HG03442 (cell line): ENCODE data around the gene FARP1.

Source experiments
- ATAC-seq: cut with Tn5 transposase; IDR thresholded peaks from one replicate; pipeline ENCODE4 v1.9.1; 2021; ENCODE audit warnings: mild to moderate bottlenecking, moderate library complexity; ENCODE audit not compliant: unreplicated experiment

Gene FARP1

GRCh38 chr13:98198683-98199082 lies 55.8 kb downstream of the FARP1 start:
- no peak for ATAC-seq

GRCh38 chr13:98199480-98199879 lies 56.6 kb downstream of the FARP1 start:
- ATAC-seq: no peak

- no peak for ATAC-seq
Observed at GRCh38 chr13:98200211-98200878, 57.5 kb downstream of the FARP1 start.

GRCh38 chr13:98201189-98201588 lies 58.3 kb downstream of the FARP1 start:
- no peak for ATAC-seq

- ATAC-seq: no peak
Observed at GRCh38 chr13:98201984-98202383, 59.1 kb downstream of the FARP1 start.

- ATAC-seq: no peak
Observed at GRCh38 chr13:98203646-98204326, 60.9 kb downstream of the FARP1 start.

- ATAC-seq: no peak
Observed at GRCh38 chr13:98204546-98204945, 61.7 kb downstream of the FARP1 start.

GRCh38 chr13:98206946-98207345 lies 64.1 kb downstream of the FARP1 start:
- ATAC-seq: no peak

GRCh38 chr13:98207416-98207815 lies 64.5 kb downstream of the FARP1 start:
- no peak for ATAC-seq

GRCh38 chr13:98208606-98209005 lies 65.7 kb downstream of the FARP1 start:
- ATAC-seq: no peak

GRCh38 chr13:98212763-98213162 lies 69.9 kb downstream of the FARP1 start:
- no peak for ATAC-seq

- no peak for ATAC-seq
Observed at GRCh38 chr13:98213354-98213753, 70.5 kb downstream of the FARP1 start.

GRCh38 chr13:98214008-98214643 lies 71.2 kb downstream of the FARP1 start:
- ATAC-seq: no peak

- ATAC-seq: no peak
Observed at GRCh38 chr13:98214707-98215106, 71.8 kb downstream of the FARP1 start.

GRCh38 chr13:98215508-98215907 lies 72.6 kb downstream of the FARP1 start:
- ATAC-seq: no peak

- no peak for ATAC-seq
Observed at GRCh38 chr13:98216135-98216565, 73.3 kb downstream of the FARP1 start.

GRCh38 chr13:98216711-98217285 lies 73.9 kb downstream of the FARP1 start:
- ATAC-seq: no peak

GRCh38 chr13:98217597-98217996 lies 74.7 kb downstream of the FARP1 start:
- ATAC-seq: no peak

GRCh38 chr13:98219685-98220084 lies 76.8 kb downstream of the FARP1 start:
- no peak for ATAC-seq

GRCh38 chr13:98220271-98220791 lies 77.4 kb downstream of the FARP1 start:
- ATAC-seq: no peak

- no peak for ATAC-seq
Observed at GRCh38 chr13:98221234-98221633, 78.3 kb downstream of the FARP1 start.
